Measurements from ENCODE around the gene ZBED6. TPM values are rescaled to one million over a fixed set of nuclear protein-coding genes. Genes with fewer than 3 reads are reported as not detected.
"Not testable (repeated sequence)": the region's sequence is repeated elsewhere in the genome, so short reads cannot be mapped to it uniquely, and the experiment has no call there.

Gene ZBED6
- total and polyA plus RNA-seq, 4 donors: 2.4 to 14.1 (median 3.9) TPM

DNA sequence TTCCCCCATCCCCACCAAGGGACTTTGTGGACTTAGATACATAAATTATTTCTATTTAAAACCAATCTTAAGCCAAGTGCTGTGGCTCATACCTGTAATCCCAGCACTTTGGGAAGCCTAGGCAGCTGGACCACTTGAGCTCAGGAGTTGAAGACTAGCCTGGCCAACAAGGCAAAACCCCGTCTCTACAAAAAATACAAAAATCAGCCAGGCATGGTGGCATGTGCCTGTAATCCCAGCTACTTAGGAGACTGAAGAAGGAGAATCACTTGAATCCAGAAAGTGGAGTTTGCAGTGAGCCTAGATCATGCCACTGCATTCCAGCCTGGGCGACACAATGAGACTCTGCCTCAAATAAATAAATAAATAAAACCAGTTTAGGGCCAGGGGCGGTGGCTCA, 34.9 kb upstream of the ZBED6 start:
- Histone ChIP-seq H3K9me3 (ENCODE audit: control insufficient read depth in 4 of 4, low read length in 3 of 4) (no peaks in the 10 kb centered on the region), H3K27ac (ENCODE audit: low read depth in 1 of 2, low read length in 2 of 2) (no peak overlapping the region), H3K9ac (ENCODE audit: low read depth in 1 of 2, low read length in 2 of 2) (no peak overlapping the region), H3K36me3 (ENCODE audit: control insufficient read depth in 4 of 4, insufficient read depth in 3 of 4, low read depth in 1 of 4, low read length in 3 of 4) (no peaks in the 10 kb centered on the region), H3K4me1 (ENCODE audit: control insufficient read depth in 4 of 4, insufficient read depth in 4 of 4, low read length in 3 of 4) (no peaks in the 10 kb centered on the region), H3K4me3 (ENCODE audit: low read depth in 1 of 3, low read length in 3 of 3) (no peak overlapping the region), H3K27me3 (ENCODE audit: control insufficient read depth in 4 of 4, insufficient read depth in 4 of 4, low read length in 3 of 4) (no peaks in the 10 kb centered on the region)
- 97% methylated on average over 3 of the region's 3 CpGs for WGBS
- TF ChIP-seq HNF4G (IDR thresholded peaks at IDR 0.05): no peak
- TF ChIP-seq FOXA1 (IDR thresholded peaks at IDR 0.05): no peak
- TF ChIP-seq, protein P1, sequence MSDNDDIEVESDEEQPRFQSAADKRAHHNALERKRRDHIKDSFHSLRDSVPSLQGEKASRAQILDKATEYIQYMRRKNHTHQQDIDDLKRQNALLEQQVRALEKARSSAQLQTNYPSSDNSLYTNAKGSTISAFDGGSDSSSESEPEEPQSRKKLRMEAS (IDR thresholded peaks at IDR 0.05): no peak
- no peak for TF ChIP-seq TAF1 (conservative IDR thresholded peaks at IDR 0.05)
- TF ChIP-seq FOXA2 (IDR thresholded peaks at IDR 0.05): no peak
- no peak for TF ChIP-seq RXRA (IDR thresholded peaks at IDR 0.05)
- TF ChIP-seq YY1 (IDR thresholded peaks at IDR 0.05): no peak
- TF ChIP-seq, protein P2, sequence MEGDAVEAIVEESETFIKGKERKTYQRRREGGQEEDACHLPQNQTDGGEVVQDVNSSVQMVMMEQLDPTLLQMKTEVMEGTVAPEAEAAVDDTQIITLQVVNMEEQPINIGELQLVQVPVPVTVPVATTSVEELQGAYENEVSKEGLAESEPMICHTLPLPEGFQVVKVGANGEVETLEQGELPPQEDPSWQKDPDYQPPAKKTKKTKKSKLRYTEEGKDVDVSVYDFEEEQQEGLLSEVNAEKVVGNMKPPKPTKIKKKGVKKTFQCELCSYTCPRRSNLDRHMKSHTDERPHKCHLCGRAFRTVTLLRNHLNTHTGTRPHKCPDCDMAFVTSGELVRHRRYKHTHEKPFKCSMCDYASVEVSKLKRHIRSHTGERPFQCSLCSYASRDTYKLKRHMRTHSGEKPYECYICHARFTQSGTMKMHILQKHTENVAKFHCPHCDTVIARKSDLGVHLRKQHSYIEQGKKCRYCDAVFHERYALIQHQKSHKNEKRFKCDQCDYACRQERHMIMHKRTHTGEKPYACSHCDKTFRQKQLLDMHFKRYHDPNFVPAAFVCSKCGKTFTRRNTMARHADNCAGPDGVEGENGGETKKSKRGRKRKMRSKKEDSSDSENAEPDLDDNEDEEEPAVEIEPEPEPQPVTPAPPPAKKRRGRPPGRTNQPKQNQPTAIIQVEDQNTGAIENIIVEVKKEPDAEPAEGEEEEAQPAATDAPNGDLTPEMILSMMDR (IDR thresholded peaks at IDR 0.05; ENCODE audit: low read depth, low read length, missing input control): no peak
- TF ChIP-seq NR2F2 (IDR thresholded peaks at IDR 0.05): no peak
- no peak for TF ChIP-seq HNF4A (conservative IDR thresholded peaks at IDR 0.05)
- DNase-seq (ENCODE audit: low spot score): no peak

DNA sequence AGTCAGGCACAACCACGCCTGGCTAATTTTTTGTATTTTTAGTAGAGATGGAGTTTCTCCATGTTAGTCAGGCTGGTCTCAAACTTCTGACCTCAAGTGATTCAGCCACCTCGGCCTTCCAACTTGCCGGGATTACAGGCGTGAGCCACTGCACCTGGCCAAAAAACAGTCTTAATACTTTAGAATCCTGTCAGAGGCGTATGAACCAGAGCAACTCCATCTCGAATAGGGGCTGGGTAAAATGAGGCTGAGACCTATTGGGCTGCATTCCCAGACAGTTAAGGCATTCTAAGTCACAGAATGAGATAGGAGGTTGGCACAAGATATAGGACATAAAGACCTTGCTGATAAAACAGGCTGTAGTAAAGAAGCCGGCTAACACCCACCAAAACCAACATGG, 33.5 kb upstream of the ZBED6 start:
- DNase-seq (ENCODE audit: low spot score); H3K27ac ChIP-seq (ENCODE audit: low read depth in 1 of 2, low read length in 2 of 2); H3K27me3 ChIP-seq (ENCODE audit: control insufficient read depth in 4 of 4, insufficient read depth in 4 of 4, low read length in 3 of 4); H3K9ac ChIP-seq (ENCODE audit: low read depth in 1 of 2, low read length in 2 of 2); H3K9me3 ChIP-seq (ENCODE audit: control insufficient read depth in 4 of 4, low read length in 3 of 4); H3K4me3 ChIP-seq (ENCODE audit: low read depth in 1 of 3, low read length in 3 of 3); H3K36me3 ChIP-seq (ENCODE audit: control insufficient read depth in 4 of 4, insufficient read depth in 3 of 4, low read depth in 1 of 4, low read length in 3 of 4); H3K4me1 ChIP-seq (ENCODE audit: control insufficient read depth in 4 of 4, insufficient read depth in 4 of 4, low read length in 3 of 4): not testable (repeated sequence)
- 93% methylated on average over 7 of the region's 7 CpGs for WGBS

DNA sequence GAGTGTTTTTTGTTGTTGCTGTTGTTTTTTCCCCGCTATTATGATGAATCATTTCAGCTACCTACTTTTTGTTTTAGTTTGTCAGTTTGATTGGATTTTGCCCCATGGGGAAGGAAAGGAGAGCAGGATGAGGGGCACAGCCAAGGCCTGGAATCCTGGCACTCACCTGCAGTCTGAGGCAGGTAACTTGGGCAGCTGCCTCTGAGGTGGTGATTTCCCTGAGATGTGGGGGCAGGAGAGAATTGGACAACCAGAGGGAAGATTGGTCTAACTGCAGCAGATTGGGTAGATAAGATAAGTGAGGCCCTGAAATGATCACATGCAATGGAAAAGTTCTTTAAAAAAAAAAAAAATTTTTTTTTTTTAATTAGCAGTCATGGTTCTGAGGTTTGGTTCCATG, 31.9 kb upstream of the ZBED6 start:
- Histone ChIP-seq H3K4me3 (ENCODE audit: low read depth in 1 of 3, low read length in 3 of 3) (no peak overlapping the region), H3K9ac (ENCODE audit: low read depth in 1 of 2, low read length in 2 of 2) (no peak overlapping the region), H3K9me3 (ENCODE audit: control insufficient read depth in 4 of 4, low read length in 3 of 4) (no peaks in the 10 kb centered on the region), H3K4me1 (ENCODE audit: control insufficient read depth in 4 of 4, insufficient read depth in 4 of 4, low read length in 3 of 4) (no peaks in the 10 kb centered on the region), H3K27ac (ENCODE audit: low read depth in 1 of 2, low read length in 2 of 2) (no peak overlapping the region), H3K36me3 (ENCODE audit: control insufficient read depth in 4 of 4, insufficient read depth in 3 of 4, low read depth in 1 of 4, low read length in 3 of 4) (no peaks in the 10 kb centered on the region), H3K27me3 (ENCODE audit: control insufficient read depth in 4 of 4, insufficient read depth in 4 of 4, low read length in 3 of 4) (no peaks in the 10 kb centered on the region)
- 96% methylated on average over 1 of the region's 1 CpG for WGBS
- TF ChIP-seq RXRA (IDR thresholded peaks at IDR 0.05): no peak
- TF ChIP-seq, protein P3, sequence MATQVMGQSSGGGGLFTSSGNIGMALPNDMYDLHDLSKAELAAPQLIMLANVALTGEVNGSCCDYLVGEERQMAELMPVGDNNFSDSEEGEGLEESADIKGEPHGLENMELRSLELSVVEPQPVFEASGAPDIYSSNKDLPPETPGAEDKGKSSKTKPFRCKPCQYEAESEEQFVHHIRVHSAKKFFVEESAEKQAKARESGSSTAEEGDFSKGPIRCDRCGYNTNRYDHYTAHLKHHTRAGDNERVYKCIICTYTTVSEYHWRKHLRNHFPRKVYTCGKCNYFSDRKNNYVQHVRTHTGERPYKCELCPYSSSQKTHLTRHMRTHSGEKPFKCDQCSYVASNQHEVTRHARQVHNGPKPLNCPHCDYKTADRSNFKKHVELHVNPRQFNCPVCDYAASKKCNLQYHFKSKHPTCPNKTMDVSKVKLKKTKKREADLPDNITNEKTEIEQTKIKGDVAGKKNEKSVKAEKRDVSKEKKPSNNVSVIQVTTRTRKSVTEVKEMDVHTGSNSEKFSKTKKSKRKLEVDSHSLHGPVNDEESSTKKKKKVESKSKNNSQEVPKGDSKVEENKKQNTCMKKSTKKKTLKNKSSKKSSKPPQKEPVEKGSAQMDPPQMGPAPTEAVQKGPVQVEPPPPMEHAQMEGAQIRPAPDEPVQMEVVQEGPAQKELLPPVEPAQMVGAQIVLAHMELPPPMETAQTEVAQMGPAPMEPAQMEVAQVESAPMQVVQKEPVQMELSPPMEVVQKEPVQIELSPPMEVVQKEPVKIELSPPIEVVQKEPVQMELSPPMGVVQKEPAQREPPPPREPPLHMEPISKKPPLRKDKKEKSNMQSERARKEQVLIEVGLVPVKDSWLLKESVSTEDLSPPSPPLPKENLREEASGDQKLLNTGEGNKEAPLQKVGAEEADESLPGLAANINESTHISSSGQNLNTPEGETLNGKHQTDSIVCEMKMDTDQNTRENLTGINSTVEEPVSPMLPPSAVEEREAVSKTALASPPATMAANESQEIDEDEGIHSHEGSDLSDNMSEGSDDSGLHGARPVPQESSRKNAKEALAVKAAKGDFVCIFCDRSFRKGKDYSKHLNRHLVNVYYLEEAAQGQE (IDR thresholded peaks at IDR 0.05): no peak
- no peak for TF ChIP-seq FOXA1 (IDR thresholded peaks at IDR 0.05)
- TF ChIP-seq RAD21 (IDR thresholded peaks at IDR 0.05): no peak
- no peak for TF ChIP-seq YY1 (IDR thresholded peaks at IDR 0.05)
- TF ChIP-seq GABPA (IDR thresholded peaks at IDR 0.05 in 1 of 2, conservative IDR thresholded peaks at IDR 0.05 in 1 of 2): no peak
- TF ChIP-seq HNF4G (IDR thresholded peaks at IDR 0.05): no peak
- TF ChIP-seq, protein P2 (IDR thresholded peaks at IDR 0.05; ENCODE audit: low read depth, low read length, missing input control): no peak
- no peak for TF ChIP-seq HNF4A (conservative IDR thresholded peaks at IDR 0.05)
- TF ChIP-seq JUND (IDR thresholded peaks at IDR 0.05): no peak
- TF ChIP-seq TAF1 (conservative IDR thresholded peaks at IDR 0.05): no peak
- no peak for TF ChIP-seq NR2F2 (IDR thresholded peaks at IDR 0.05)
- TF ChIP-seq, protein P1 (IDR thresholded peaks at IDR 0.05): no peak
- TF ChIP-seq, protein P4, sequence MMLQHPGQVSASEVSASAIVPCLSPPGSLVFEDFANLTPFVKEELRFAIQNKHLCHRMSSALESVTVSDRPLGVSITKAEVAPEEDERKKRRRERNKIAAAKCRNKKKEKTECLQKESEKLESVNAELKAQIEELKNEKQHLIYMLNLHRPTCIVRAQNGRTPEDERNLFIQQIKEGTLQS (IDR thresholded peaks at IDR 0.05): no peak
- no peak for TF ChIP-seq FOXA2 (IDR thresholded peaks at IDR 0.05)
- no peak for DNase-seq (ENCODE audit: low spot score)
